ENCODE results near the gene HEATR5B. TPM values are rescaled to one million over a fixed set of nuclear protein-coding genes. Genes with fewer than 3 reads are reported as not detected.

HEATR5B gene
- total RNA-seq, 1 donor from 2014 or later, result 22.2 TPM

DNA sequence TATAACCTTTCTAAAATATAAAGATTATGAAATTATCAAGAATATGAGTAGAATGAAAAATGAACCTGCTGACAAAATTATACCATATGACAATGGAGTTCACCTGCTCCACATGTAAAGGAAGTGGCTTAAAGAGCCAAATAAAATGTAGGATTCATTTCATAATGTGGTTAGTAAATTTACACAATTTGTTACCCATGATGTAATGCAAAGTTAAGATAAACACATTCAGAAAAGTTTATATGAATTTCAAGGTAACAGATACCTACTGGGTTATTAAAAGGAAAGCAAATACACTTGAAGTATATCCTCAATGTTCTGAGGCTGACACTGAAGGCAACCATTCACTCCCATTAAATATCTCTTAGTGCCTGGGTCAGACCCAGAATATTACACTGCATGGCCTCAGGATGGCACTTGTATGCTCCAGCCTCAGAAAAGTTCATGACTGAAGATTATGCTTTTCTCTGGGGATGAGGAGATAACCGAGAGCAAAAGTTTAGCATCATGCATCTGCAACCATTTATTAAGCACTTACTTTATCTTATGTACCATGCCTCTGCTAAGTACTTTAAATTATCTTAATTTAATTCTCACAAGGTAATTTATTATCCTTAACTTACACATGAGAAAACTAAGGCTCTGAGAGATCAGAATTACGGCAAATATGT is 124.0 kb downstream of the HEATR5B start:
- Mint-ChIP-seq H3K36me3 (ENCODE audit: insufficient read depth) (peaks cover 4% of the 10 kb centered on the region), H3K4me1 (ENCODE audit: low read depth) (peaks cover 33% of the 10 kb centered on the region), H3K9me3 (ENCODE audit: low read depth) (peaks cover 5% of the 10 kb centered on the region), H3K4me3 (ENCODE audit: low read depth) (no peak overlapping the region), H3K27ac (no peak overlapping the region), H3K27me3 (no peaks in the 10 kb centered on the region)
- DNase-seq (ENCODE audit: low spot score, unreplicated experiment), result no peak
- TF ChIP-seq, protein P1, sequence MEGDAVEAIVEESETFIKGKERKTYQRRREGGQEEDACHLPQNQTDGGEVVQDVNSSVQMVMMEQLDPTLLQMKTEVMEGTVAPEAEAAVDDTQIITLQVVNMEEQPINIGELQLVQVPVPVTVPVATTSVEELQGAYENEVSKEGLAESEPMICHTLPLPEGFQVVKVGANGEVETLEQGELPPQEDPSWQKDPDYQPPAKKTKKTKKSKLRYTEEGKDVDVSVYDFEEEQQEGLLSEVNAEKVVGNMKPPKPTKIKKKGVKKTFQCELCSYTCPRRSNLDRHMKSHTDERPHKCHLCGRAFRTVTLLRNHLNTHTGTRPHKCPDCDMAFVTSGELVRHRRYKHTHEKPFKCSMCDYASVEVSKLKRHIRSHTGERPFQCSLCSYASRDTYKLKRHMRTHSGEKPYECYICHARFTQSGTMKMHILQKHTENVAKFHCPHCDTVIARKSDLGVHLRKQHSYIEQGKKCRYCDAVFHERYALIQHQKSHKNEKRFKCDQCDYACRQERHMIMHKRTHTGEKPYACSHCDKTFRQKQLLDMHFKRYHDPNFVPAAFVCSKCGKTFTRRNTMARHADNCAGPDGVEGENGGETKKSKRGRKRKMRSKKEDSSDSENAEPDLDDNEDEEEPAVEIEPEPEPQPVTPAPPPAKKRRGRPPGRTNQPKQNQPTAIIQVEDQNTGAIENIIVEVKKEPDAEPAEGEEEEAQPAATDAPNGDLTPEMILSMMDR (IDR thresholded peaks at IDR 0.05; ENCODE audit: unreplicated experiment), result no peak

DNA sequence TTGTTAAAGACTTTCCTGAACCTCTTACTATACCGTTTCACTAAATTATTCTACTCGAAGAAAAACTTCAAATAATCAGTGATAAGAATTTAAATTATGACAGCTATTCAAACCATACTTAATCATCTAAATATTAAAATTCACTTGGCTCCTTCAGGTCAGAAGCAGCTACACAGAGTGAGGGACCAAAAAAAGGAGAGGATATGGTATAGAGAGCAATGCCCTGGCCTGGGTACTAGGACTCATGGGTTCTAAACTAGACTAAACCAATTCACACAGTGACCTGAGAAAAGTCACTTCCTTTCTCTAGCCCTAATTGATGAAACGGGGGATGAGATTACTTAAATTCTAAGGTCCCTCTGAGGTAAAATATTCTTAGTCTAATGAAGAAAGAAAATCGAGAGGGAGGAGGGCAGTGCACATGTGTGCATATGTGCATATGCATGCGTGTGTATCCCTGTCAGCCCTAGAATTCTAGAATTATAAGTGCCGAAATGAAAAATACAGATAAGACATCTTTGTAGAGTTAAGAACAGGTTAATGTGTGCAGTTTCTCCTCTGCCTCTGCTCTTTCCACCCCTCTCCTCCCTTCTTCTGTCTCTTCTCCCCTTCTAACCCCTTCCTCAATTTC is 129.1 kb downstream of the HEATR5B start:
- no peak overlapping the region for H3K4me3 Mint-ChIP-seq (ENCODE audit: low read depth)
- peaks cover 17% of the 10 kb centered on the region for H3K4me1 Mint-ChIP-seq (ENCODE audit: low read depth)
- H3K27ac Mint-ChIP-seq, result no peak overlapping the region

DNA sequence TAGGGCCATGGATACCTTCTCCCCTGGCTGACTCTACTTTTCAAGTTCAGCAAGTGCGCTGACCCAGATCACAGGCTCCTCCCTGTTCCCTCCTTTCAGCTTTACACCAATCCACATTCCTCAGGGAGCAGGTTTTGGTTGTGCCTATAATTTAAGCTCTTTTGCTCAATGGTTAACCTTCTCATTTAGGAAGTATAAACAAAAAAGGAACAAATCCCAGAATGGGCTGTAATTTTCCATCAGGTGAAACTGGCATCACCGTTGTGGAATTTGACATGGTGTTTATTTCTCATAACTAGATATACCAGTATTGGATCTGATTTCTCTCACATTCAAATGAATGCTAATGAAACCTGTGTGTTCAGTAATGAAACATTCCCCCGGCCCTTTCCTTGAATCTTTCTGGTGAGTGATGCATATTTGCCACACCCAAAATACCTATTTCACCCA is 131.4 kb downstream of the HEATR5B start:
- Mint-ChIP-seq H3K4me3 (ENCODE audit: low read depth) (no peak overlapping the region), H3K4me1 (ENCODE audit: low read depth) (peaks cover 21% of the 10 kb centered on the region), H3K27me3 (no peaks in the 10 kb centered on the region), H3K9me3 (ENCODE audit: low read depth) (no peaks in the 10 kb centered on the region), H3K36me3 (ENCODE audit: insufficient read depth) (no peaks in the 10 kb centered on the region), H3K27ac (peak overlapping the region; percentile 84)
- TF ChIP-seq, protein P1 (IDR thresholded peaks at IDR 0.05; ENCODE audit: unreplicated experiment), result no peak
- DNase-seq (ENCODE audit: low spot score, unreplicated experiment), result no peak

More for the DNA sequence above, 129.1 kb downstream of the HEATR5B start:
- TF ChIP-seq, protein P1 (IDR thresholded peaks at IDR 0.05; ENCODE audit: unreplicated experiment), result no peak
- DNase-seq (ENCODE audit: low spot score, unreplicated experiment), result no peak
- Mint-ChIP-seq H3K36me3 (ENCODE audit: insufficient read depth) (peaks cover 4% of the 10 kb centered on the region), H3K9me3 (ENCODE audit: low read depth) (peaks cover 5% of the 10 kb centered on the region), H3K27me3 (no peaks in the 10 kb centered on the region)

DNA sequence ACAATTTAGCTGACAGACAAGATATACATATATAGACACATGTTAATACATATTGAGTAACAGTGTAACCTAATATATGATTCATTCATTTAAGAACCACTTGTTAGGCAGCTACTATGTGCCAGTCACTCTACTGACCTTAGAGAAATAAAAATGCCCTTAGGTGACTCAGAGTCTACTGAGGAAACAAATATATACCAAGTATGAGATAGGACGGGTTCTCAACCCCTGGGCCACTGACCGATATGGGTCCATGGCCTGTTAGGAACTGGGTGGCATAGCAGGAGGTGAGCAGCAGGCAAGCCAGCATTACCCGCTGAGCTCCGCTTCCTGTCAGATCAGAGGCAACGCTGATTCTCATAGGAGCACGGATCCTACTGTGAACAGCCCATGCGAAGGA is 132.6 kb downstream of the HEATR5B start:
- DNase-seq (ENCODE audit: low spot score, unreplicated experiment), result no peak
- no peaks in the 10 kb centered on the region for H3K9me3 Mint-ChIP-seq (ENCODE audit: low read depth)
- H3K27me3 Mint-ChIP-seq, result no peaks in the 10 kb centered on the region
- peaks cover 17% of the 10 kb centered on the region for H3K4me1 Mint-ChIP-seq (ENCODE audit: low read depth)
- H3K27ac Mint-ChIP-seq, result peak overlapping the region; percentile 86
- H3K4me3 Mint-ChIP-seq (ENCODE audit: low read depth), result no peak overlapping the region
- TF ChIP-seq, protein P1 (IDR thresholded peaks at IDR 0.05; ENCODE audit: unreplicated experiment), result no peak
- no peaks in the 10 kb centered on the region for H3K36me3 Mint-ChIP-seq (ENCODE audit: insufficient read depth)

DNA sequence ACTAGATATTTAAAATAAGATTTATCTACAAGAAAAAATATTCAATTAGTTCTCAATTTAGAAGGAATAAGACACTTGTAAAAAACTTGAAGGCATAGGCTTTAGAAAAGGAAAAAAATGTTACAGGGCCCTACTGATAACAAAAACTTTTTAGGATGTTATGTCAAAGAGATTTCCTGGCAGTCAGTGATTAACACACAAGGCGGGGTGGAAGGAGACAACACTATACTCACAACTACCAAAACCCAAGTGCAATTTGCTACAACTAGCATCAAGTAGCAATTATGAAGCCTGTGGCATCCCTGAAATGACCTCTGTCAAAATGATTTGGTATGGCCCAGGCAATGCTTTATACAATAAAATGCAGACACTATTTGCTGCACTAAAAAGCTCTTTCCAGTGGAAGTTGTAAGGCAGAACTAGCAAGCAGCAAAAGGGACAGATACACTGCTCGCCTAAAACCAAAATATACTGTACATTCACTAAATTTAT is 133.1 kb downstream of the HEATR5B start:
- TF ChIP-seq, protein P1 (IDR thresholded peaks at IDR 0.05; ENCODE audit: unreplicated experiment), result no peak
- Mint-ChIP-seq H3K4me3 (ENCODE audit: low read depth) (no peak overlapping the region), H3K27me3 (no peaks in the 10 kb centered on the region), H3K9me3 (ENCODE audit: low read depth) (no peaks in the 10 kb centered on the region), H3K4me1 (ENCODE audit: low read depth) (peaks cover 15% of the 10 kb centered on the region), H3K27ac (no peak overlapping the region), H3K36me3 (ENCODE audit: insufficient read depth) (no peaks in the 10 kb centered on the region)
- DNase-seq (ENCODE audit: low spot score, unreplicated experiment), result no peak
